Erythroblast (primary cell): ENCODE data around the gene MRLN.

Experiments used
- GATA1 ChIP-seq: IDR thresholded peaks from 2 replicates; pipeline ENCODE4 v1.6.1; 2011; ENCODE audit warnings: low read depth, mild to moderate bottlenecking, control low read depth, low read length, moderate library complexity
- POLR2A ChIP-seq: IDR thresholded peaks from 2 replicates; pipeline ENCODE4 v1.6.1; 2011; ENCODE audit warnings: mild to moderate bottlenecking, low read length

DNA sequence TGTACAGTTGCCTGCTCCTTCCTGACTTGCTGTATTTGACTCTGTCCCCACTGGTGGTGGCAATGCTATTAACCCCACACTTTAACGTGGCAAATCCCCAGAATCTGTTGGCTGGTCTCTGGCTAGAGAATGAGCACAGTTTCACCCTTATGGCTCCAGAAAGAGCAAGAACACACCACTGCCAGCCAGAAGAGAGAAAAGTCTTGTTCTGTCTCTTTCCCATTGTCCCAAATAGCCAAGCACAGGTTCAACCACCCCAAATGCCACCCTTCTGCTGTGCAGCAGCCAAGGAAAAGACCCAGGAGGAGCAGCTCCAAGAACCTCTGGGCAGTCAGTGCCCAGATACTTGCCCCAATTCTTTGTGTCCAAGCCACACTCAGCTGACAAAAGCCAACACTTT lies 54.9 kb downstream of the MRLN start:
- TF ChIP-seq POLR2A = no peak
- no peak for TF ChIP-seq GATA1
